Measurements from ENCODE around the gene PIGZ. TPM values are rescaled to one million over a fixed set of nuclear protein-coding genes. Genes with fewer than 3 reads are reported as not detected.

The PIGZ gene
- total RNA-seq, 4 donors from 2014 or later = 5.5 to 10.2 (median 8.4) TPM

- no peak for TF ChIP-seq CTCF (IDR thresholded peaks at IDR 0.05)
- DNase-seq (ENCODE audit: low spot score) (no peak), ATAC-seq (ENCODE audit: low FRiP score) (no peak)
Measured at GRCh38 chr3:197000211-197000610, 31.6 kb upstream of the PIGZ start.

GRCh38 chr3:196998966-196999760, 30.5 kb upstream of the PIGZ start:
- DNase-seq (ENCODE audit: low spot score) = no peak
- no peak for TF ChIP-seq CTCF (IDR thresholded peaks at IDR 0.05)
- ATAC-seq (ENCODE audit: low FRiP score) = no peak

GRCh38 chr3:196997311-196997710, 28.7 kb upstream of the PIGZ start:
- ATAC-seq (ENCODE audit: low FRiP score) = no peak
- no peak for DNase-seq (ENCODE audit: low spot score)
- no peak for TF ChIP-seq CTCF (IDR thresholded peaks at IDR 0.05)

GRCh38 chr3:196996454-196997265, 28.0 kb upstream of the PIGZ start:
- DNase-seq (ENCODE audit: low spot score) = no peak
- TF ChIP-seq CTCF (IDR thresholded peaks at IDR 0.05) = no peak
- ATAC-seq (ENCODE audit: low FRiP score) = no peak

GRCh38 chr3:196995646-196996355, 27.2 kb upstream of the PIGZ start:
- DNase-seq (ENCODE audit: low spot score) = no peak
- no peak for TF ChIP-seq CTCF (IDR thresholded peaks at IDR 0.05)

GRCh38 chr3:196995027-196995426, 26.4 kb upstream of the PIGZ start:
- no peak for TF ChIP-seq CTCF (IDR thresholded peaks at IDR 0.05)
- DNase-seq (ENCODE audit: low spot score) (no peak), ATAC-seq (ENCODE audit: low FRiP score) (no peak)

More at GRCh38 chr3:196995646-196996355, 27.2 kb upstream of the PIGZ start:
- no peak for ATAC-seq (ENCODE audit: low FRiP score)

Measured in omental fat pad (tissue), 4 donors.